SKM-1 (cell line): ENCODE results near the gene CRYL1.

Experiments used
- DNase-seq: peaks from one replicate; lab custom pipeline; 2025; ENCODE audit not compliant: unreplicated experiment; lab: John Stamatoyannopoulos, UW

CRYL1 gene

DNA sequence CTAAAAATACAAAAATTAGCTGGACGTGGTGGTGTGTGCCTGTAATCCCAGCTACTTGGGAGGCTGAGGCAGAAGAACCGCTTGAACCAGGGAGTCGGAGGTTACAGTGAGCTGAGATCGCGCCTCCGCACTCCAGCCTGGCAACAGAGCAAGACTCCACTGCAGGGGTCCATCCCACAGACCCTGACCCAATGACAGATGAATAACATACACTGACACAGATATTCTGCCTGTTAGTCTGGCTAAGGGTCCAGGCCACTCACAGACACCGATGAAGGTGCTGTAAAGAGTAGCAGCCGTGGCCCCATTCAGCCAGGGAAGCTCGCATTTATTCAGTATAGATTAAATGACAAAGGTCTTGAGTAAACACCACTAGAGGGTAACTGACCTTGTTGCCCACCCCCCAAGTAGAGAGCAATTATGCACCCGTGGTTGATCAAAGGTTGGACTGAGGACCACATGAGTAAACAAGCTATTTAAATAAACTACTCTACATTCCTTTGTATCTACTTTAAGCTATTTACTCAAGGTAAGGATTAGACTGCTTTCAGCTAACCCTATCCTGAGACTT lies 8.5 kb upstream of the CRYL1 start:
- no peak for DNase-seq

DNA sequence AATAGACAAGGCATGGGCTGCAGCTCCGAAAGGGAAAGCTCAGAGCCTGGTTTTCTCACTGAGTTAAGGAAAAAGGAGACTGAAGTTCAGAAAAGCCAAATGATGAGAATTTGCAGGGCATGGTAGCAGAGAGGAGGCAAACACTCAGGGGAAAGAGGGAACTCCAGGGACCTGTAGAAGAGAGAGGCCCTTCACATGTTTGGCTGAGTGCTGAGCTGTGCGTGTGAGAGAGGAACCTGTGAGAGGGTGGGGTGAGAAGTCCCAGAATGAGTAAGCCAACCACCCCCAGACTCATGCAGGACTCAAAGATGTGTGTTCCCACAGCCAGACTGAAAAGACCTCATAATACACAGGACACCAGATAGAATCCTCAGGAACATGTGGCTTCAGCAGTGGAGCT lies 2.8 kb upstream of the CRYL1 start:
- no peak for DNase-seq

- no peak for DNase-seq
Measured at GRCh38 chr13:20526664-20527063, 1.0 kb upstream of the CRYL1 start.

GRCh38 chr13:20525144-20525600 lies 485 bp downstream of the CRYL1 start:
- DNase-seq: no peak

DNA sequence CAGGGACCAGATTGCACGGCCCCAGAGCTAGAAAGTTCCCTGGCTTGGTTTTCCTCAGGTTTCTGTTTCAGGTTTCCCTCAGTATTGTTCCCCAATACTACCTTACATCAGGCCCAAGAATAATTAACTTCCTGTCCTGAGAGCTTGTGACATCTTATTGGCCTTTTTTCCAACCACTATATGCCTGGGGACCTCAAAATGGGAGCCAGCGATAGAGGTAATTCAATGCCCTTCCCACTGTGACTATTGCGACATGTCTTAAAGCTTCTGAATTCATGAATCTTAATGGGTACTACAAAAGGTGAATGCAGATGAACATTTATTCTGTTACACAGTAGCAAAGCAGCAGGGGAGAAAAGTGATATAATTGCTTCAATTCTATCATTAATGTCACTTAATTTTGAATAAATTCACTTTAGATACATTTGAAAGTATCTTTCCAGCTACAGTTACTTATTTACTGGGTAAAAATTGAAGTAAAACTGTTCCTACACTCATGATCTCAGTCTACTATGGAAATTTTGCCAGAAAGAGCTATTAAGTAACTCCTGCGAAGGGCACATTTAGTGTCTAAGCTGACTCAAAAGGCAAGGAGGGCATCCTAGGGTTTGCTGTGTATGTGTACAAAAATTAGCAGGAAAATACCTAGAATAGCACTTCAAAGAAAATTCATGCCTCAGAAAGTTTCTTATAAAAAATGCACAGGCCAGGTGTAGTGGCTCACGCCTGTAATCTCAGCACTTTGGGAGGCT lies 4.1 kb downstream of the CRYL1 start:
- DNase-seq: no peak

- DNase-seq: no peak
Measured at GRCh38 chr13:20519875-20520274, 5.8 kb downstream of the CRYL1 start.

- no peak for DNase-seq
Measured at GRCh38 chr13:20518660-20519100, 7.0 kb downstream of the CRYL1 start.

DNA sequence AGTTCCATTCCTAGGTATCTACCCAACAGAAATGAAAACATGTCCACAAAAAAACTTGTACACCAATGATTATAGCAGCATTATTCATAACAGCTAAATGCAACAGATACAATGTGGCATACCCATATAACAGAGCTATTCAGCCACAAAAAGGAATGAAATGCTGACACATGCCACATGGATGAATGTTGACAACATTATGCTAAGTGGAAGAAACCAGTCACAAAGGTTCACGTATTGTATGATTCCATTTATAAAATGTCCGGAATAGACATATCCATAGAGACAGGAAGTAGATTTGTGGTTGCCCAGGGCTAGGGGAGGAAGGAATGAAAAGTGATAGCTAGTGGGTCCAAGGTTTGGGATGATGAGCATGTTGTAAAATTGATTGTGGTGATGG lies 10.8 kb downstream of the CRYL1 start:
- DNase-seq: no peak

DNA sequence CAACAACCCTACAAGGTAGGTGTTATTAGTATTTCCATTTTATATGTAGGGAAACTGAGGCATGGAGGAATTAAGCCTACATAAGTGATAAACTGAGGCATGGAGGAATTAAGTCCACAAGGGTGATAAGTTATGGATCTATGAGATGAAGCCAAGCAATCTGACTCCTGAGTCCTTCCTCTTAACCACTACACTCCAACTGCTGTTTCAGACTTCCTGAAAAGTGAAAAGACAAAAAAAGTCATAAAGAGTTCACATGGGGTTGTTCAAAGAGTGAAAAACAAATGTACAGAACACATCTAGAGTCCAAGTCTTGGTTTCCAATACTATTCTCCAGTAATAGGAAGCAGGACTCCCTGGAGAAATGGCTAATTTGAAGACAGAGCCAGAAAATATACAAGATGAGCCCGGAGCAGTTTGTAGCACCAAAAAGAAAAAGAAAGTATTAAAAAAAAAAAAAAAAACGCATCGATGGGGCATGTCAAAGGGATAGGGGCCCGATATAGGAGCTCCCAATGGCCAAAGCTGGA lies 12.1 kb downstream of the CRYL1 start:
- no peak for DNase-seq

DNA sequence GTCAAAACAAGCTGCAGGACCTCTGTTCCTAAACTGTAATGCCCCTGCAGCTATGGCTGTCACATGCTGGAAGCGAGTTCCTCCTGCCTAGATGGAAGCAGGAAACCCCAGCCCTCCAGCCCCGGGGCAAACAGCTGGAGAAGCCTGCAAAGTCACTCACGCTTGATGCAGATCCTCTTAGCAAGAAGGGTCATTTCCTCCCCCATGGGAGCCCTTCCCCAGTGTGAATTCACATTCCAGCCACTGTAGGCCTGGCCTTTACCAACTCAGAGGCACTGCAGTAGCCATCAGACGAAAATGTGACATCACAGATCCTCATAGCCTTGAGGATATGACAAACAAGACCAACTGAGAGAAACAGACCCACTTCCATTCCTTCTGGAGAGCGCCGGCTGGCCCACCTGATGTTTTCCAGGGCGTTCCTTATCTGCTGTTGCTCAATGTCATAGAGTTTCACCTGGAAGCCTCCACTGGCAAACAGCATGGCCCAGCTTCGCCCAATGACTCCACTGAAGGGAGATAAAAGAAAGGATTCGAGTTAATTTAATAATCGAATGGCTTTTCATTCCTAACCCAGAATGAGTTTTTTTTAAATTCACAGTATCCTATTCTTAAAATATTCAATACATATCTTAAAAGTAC lies 13.5 kb downstream of the CRYL1 start:
- DNase-seq: no peak

- no peak for DNase-seq
Measured at GRCh38 chr13:20506696-20507095, 19.0 kb downstream of the CRYL1 start.

GRCh38 chr13:20505405-20506366 lies 20.0 kb downstream of the CRYL1 start:
- DNase-seq: no peak

DNA sequence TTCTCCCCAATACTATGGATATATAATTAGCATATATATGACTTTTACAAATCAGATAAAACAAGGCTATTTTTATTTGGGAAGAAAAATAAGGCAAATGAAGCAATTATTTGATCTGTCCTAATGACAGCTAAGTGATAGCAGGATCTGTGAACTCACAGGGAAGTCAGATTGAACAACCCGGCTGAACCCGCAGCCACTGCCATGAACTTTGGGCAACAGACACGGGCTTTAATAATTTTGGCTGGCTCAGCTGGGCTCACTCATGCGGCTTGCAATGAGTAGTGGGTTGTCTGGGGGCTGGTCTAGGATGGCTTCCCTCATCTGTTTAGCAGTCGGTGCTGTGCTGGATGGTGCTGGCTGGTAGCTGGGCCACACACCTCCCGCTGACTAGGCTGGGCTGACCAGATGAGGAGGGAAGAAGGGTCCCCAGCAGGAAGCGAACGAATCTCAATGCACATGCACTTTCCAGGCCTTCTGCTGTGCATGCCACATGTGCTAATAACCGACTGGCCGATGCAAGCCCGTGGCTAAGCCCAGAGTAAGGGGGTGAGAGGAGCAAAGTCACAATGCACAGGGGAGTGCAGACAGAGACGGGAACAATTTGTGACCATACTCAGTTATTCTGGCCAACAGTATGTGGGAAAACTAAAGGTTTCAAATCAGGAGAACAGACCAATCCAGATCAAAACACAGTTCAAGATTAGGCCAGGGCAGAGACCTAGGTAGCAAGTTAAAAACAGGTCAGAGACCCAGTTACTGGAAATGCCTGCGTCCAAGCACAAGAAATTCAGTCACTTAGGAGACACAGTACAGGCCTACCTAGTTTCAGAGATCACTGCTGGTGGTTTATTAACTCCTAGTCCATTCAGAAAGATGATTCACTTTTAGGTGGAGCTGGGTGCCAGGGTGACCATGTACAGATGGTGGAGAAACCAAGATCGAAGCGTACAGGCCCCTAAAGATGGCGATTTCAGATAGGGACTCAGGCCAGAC lies 22.3 kb downstream of the CRYL1 start:
- DNase-seq: no peak

DNA sequence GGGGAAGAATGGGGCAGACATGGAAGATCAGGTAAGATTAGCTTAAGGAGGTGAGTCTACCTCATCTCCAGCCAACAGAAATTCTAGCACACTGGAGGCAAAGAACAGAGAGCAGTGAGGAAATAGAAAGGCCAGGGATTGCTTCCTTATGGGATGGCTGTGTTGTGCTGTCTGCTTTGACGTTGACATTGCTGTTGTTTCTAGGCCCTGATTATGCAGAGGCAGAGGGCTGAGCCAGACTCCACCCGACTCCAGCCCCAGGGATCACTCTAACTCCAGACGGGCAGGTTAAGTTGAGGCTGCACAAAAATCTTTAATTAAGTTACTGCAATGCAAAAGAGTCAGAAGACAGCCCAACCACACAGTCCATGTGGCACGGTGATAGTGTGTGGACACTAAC lies 24.1 kb downstream of the CRYL1 start:
- no peak for DNase-seq

DNA sequence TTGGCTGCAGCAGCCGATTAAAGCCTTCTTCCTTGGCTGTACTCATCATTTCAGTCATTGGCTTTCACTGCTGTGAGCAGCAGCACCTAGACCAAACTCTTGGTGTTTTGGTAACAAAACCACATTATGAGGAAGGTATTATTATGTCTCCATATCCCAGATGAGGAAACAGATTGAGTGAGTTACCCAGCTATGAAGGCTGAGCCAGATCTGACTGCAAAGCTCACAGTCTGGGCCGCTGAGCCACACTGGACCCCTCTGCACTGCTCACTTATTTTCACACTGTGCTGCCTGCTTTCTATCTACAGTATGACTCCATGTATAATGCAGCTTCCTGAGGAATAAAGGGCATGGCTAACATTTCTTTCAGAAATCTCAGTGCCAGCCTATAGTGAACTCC lies 24.5 kb downstream of the CRYL1 start:
- DNase-seq: no peak

GRCh38 chr13:20499986-20500385 lies 25.7 kb downstream of the CRYL1 start:
- no peak for DNase-seq

GRCh38 chr13:20498659-20499058 lies 27.0 kb downstream of the CRYL1 start:
- no peak for DNase-seq

- DNase-seq: no peak
Measured at GRCh38 chr13:20498129-20498528, 27.5 kb downstream of the CRYL1 start.

DNA sequence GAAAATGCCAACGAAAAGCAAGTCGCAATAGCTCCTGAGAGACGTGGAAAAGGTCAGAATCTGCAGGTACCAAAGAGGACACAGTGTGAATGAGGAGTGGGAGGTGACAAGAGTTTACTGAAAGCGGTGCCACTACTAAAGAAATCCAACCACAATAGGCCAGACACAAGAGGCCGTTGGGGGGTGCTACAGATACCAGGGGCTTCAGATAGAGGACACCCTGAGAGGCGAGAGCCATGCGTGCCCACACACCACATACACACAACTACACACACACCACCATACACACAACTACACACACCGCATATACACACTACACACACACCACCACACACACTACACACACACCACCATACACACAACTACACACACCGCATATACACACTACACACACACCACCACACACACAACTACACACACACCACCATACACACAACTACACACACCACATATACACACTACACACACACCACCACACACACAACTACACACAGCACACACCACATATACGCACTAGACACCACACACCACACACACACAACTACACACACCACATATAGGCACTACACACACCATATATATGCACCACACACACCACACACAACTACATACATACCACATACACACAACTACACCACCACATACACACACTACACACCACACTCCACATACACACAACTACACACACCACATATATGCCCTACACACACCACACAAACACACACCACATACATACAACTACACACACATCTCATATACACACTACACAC lies 28.5 kb downstream of the CRYL1 start:
- no peak for DNase-seq
